Hepatocyte (in vitro differentiated cells): Measurements from ENCODE around the gene CNTNAP1.

Experiments
- EZH2 ChIP-seq: fragments of 200-600 bp; sonication (generic); IDR thresholded peaks from 2 replicates; pipeline ENCODE4 v1.6.1; 2016; ENCODE audit warnings: antibody characterized with exemption, mild to moderate bottlenecking, borderline replicate concordance
- TF ChIP-seq, protein P1 (sequence below): fragments of 200-600 bp; sonication (generic); IDR thresholded peaks from 2 replicates; pipeline ENCODE4 v1.5.1; 2016; ENCODE audit warnings: antibody characterized with exemption, mild to moderate bottlenecking; ENCODE audit not compliant: poor library complexity

DNA sequence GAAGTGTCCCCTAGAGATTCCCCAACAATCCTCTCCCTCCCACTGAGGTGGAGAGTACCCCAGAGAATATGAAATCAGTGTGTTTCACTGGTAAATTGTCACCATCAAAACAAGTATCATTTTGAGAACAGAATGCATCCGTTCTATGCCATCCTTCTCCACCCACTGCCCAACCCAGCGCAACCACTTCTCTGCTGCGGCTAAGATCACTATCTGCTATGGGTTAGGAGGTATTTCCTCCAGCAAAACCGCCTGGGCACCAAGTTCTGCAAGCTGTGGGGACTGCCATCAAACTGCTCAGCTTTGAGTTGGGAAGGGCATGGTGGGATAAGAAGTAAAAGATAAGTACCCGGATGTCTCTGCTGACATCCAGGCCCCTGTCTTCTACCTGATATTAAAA is 24.4 kb downstream of the CNTNAP1 start:
- TF ChIP-seq, protein P1, sequence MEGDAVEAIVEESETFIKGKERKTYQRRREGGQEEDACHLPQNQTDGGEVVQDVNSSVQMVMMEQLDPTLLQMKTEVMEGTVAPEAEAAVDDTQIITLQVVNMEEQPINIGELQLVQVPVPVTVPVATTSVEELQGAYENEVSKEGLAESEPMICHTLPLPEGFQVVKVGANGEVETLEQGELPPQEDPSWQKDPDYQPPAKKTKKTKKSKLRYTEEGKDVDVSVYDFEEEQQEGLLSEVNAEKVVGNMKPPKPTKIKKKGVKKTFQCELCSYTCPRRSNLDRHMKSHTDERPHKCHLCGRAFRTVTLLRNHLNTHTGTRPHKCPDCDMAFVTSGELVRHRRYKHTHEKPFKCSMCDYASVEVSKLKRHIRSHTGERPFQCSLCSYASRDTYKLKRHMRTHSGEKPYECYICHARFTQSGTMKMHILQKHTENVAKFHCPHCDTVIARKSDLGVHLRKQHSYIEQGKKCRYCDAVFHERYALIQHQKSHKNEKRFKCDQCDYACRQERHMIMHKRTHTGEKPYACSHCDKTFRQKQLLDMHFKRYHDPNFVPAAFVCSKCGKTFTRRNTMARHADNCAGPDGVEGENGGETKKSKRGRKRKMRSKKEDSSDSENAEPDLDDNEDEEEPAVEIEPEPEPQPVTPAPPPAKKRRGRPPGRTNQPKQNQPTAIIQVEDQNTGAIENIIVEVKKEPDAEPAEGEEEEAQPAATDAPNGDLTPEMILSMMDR, result no peak
- no peak for TF ChIP-seq EZH2
